CD4-positive, alpha-beta T cell treated with Interleukin-4 for 4 hours (primary cell): ENCODE results near the gene ERC1.

Experiments
- DNase-seq: peaks from one replicate; pipeline ENCODE4 v3.0.0-alpha.2; 2020

Gene ERC1

GRCh38 chr12:1418144-1418543, 427.1 kb downstream of the ERC1 start:
- no peak for DNase-seq

GRCh38 chr12:1419849-1420371, 428.9 kb downstream of the ERC1 start:
- DNase-seq: no peak

- no peak for DNase-seq
Measured at GRCh38 chr12:1421091-1421846, 430.2 kb downstream of the ERC1 start.

- peak; percentile 17 for DNase-seq
Measured at GRCh38 chr12:1422604-1423315, 431.7 kb downstream of the ERC1 start.

GRCh38 chr12:1424674-1425395, 433.8 kb downstream of the ERC1 start:
- no peak for DNase-seq

GRCh38 chr12:1425396-1425729, 434.3 kb downstream of the ERC1 start:
- no peak for DNase-seq

- no peak for DNase-seq
Measured at GRCh38 chr12:1428671-1429070, 437.6 kb downstream of the ERC1 start.

GRCh38 chr12:1429980-1430379, 439.0 kb downstream of the ERC1 start:
- DNase-seq: no peak

GRCh38 chr12:1434296-1434955, 443.4 kb downstream of the ERC1 start:
- DNase-seq: no peak

GRCh38 chr12:1435044-1435443, 444.0 kb downstream of the ERC1 start:
- DNase-seq: no peak

- DNase-seq: no peak
Measured at GRCh38 chr12:1435456-1435855, 444.4 kb downstream of the ERC1 start.

GRCh38 chr12:1436015-1436414, 445.0 kb downstream of the ERC1 start:
- no peak for DNase-seq

GRCh38 chr12:1436981-1437380, 446.0 kb downstream of the ERC1 start:
- DNase-seq: no peak

GRCh38 chr12:1439201-1439600, 448.2 kb downstream of the ERC1 start:
- no peak for DNase-seq

GRCh38 chr12:1439687-1440086, 448.7 kb downstream of the ERC1 start:
- no peak for DNase-seq

- no peak for DNase-seq
Measured at GRCh38 chr12:1443421-1444141, 452.6 kb downstream of the ERC1 start.

- DNase-seq: no peak
Measured at GRCh38 chr12:1444142-1444516, 453.1 kb downstream of the ERC1 start.

GRCh38 chr12:1445807-1446206, 454.8 kb downstream of the ERC1 start:
- DNase-seq: no peak

- DNase-seq: no peak
Measured at GRCh38 chr12:1448336-1448735, 457.3 kb downstream of the ERC1 start.

GRCh38 chr12:1453810-1454209, 462.8 kb downstream of the ERC1 start:
- no peak for DNase-seq

GRCh38 chr12:1456885-1457284, 465.9 kb downstream of the ERC1 start:
- no peak for DNase-seq

- DNase-seq: no peak
Measured at GRCh38 chr12:1457901-1458300, 466.9 kb downstream of the ERC1 start.

GRCh38 chr12:1459339-1459738, 468.3 kb downstream of the ERC1 start:
- no peak for DNase-seq
